Breast epithelium (tissue), 4 donors: ENCODE data around the gene FAM204A. TPM values are rescaled to one million over a fixed set of nuclear protein-coding genes. Genes with fewer than 3 reads are reported as not detected.

ENCODE experiments used
- DNase-seq, 2 donors: peaks; one replicate each; pipeline ENCODE4 v3.0.0-alpha.2; 2019; ENCODE audit warnings: low spot score in 2 of 2
- H3K27ac ChIP-seq, 2 donors: fragments of 200-600 bp; sonication (generic) in 1 of 2; one replicate each; pipeline ENCODE4 v1.5.1; 2016 to 2019; ENCODE audit warnings: mild to moderate bottlenecking in 1 of 2
- H3K27me3 ChIP-seq, 2 donors: fragments of 200-600 bp; sonication (generic) in 1 of 2; one replicate each; pipeline versions ENCODE4 v1.5.1 to v1.6.0; 2017 to 2019; ENCODE audit warnings: control low read depth in 1 of 2, mild to moderate bottlenecking in 1 of 2
- H3K36me3 ChIP-seq: fragments of 200-600 bp; one replicate; pipeline ENCODE4 v1.5.1; 2019
- H3K4me1 ChIP-seq, 2 donors: fragments of 200-600 bp; sonication (generic); one replicate each; pipeline ENCODE4 v1.5.1; 2016 to 2019; ENCODE audit warnings: control low read depth in 1 of 2
- H3K4me3 ChIP-seq, 3 donors: fragments of 200-600 bp; sonication (generic); 1 replicate in 2 of 3; 2 replicates in 1 of 3; pipeline ENCODE4 v1.5.1; 2016 to 2019; ENCODE audit warnings: mild to moderate bottlenecking in 3 of 3, moderate library complexity in 2 of 3
- H3K9me3 ChIP-seq, 2 donors: fragments of 200-600 bp; sonication (generic) in 1 of 2; one replicate each; pipeline ENCODE4 v1.5.1; 2016 to 2019; ENCODE audit warnings: control low read depth in 1 of 2
- POLR2A ChIP-seq: fragments of 450-650 bp; IDR thresholded peaks from one replicate; pipeline ENCODE4 v1.6.1; 2016; ENCODE audit warnings: antibody characterized with exemption, mild to moderate bottlenecking, moderate library complexity
- POLR2AphosphoS5 ChIP-seq, 3 donors: sonication (generic); formaldehyde crosslinking; IDR thresholded peaks; one replicate each; pipeline ENCODE4 v1.6.1; 2017; ENCODE audit warnings: antibody characterized with exemption in 3 of 3
- intact Hi-C: fragments of 100-400 bp; cut with DNase I; formaldehyde crosslinking; loops from one replicate; pipeline ENCODE4 v1.15.1; 2023; ENCODE audit warnings: low total_unique reads
- total RNA-seq, 3 donors: library from RNA; depleted of rRNA; stranded (reverse); fragments of >200 nt; gene quantifications; one replicate each; pipeline ENCODE4 v1.1.0, GENCODE V29; 2016
- TF ChIP-seq, protein P1 (sequence below), 3 donors: fragments of 450-650 bp; IDR thresholded peaks; one replicate each; pipeline ENCODE4 v1.5.1; 2016 to 2017; ENCODE audit warnings: antibody characterized with exemption in 3 of 3, mild to moderate bottlenecking in 3 of 3, moderate library complexity in 3 of 3

FAM204A gene
- total RNA-seq, 3 donors from 2014 or later = 28.2 to 71.4 (median 59.6) TPM

DNA sequence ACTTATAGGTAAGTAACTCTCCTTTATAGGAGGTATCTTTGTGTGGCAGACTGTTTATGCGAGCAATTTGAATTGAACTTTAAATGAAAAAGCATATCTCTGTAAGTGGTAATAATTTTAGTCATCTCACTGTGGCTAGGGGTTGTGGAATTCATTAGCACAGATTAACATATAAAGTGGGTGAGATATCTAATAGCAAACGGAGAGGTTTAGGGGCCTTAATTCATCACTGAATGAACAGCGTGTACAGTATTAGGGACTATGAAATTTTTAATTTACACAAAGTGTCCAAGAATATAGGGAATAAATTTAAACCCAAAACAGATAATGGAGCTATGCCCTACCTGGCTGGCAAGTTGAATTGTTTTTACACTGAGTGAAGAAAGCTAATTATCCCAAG, 15.7 kb upstream of the FAM204A start:
- intact Hi-C loops = no loop called here
- no peak for TF ChIP-seq POLR2AphosphoS5 (IDR thresholded peaks at IDR 0.05)
- TF ChIP-seq, protein P1, sequence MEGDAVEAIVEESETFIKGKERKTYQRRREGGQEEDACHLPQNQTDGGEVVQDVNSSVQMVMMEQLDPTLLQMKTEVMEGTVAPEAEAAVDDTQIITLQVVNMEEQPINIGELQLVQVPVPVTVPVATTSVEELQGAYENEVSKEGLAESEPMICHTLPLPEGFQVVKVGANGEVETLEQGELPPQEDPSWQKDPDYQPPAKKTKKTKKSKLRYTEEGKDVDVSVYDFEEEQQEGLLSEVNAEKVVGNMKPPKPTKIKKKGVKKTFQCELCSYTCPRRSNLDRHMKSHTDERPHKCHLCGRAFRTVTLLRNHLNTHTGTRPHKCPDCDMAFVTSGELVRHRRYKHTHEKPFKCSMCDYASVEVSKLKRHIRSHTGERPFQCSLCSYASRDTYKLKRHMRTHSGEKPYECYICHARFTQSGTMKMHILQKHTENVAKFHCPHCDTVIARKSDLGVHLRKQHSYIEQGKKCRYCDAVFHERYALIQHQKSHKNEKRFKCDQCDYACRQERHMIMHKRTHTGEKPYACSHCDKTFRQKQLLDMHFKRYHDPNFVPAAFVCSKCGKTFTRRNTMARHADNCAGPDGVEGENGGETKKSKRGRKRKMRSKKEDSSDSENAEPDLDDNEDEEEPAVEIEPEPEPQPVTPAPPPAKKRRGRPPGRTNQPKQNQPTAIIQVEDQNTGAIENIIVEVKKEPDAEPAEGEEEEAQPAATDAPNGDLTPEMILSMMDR (IDR thresholded peaks at IDR 0.05) = no peak
- no peak for TF ChIP-seq POLR2A
- no peak overlapping the region for H3K27ac ChIP-seq
- H3K4me3 ChIP-seq = no peak overlapping the region
- H3K9me3 ChIP-seq = no peaks in the 10 kb centered on the region
- no peaks in the 10 kb centered on the region for H3K4me1 ChIP-seq
- H3K36me3 ChIP-seq = no peaks in the 10 kb centered on the region
- H3K27me3 ChIP-seq = no peaks in the 10 kb centered on the region
- DNase-seq = no peak

DNA sequence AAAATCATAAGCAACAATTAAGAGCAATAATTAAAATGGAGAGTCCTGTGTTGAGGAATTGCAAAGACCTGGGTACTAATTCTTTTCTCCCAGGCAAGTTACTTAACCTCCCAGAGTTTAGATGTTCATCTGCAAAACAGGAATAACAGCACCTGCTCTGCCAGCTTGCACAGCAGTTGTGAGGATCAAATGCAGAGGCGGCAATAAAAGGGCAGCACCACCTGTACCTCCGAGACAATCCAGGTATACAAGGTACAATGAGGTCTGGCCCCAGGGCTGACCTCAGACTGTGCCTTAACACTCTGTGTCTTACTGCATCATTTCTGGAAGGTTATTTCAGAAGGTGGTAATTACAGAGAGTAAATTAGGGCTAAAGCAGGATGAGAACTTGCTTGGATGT, 14.5 kb upstream of the FAM204A start:
- DNase-seq = no peak
- TF ChIP-seq POLR2A (no peak), POLR2AphosphoS5 (IDR thresholded peaks at IDR 0.05) (no peak)
- TF ChIP-seq, protein P1 (IDR thresholded peaks at IDR 0.05) = no peak
- Histone ChIP-seq H3K9me3 (no peaks in the 10 kb centered on the region), H3K4me3 (no peak overlapping the region), H3K4me1 (no peaks in the 10 kb centered on the region), H3K27ac (no peak overlapping the region), H3K36me3 (no peaks in the 10 kb centered on the region), H3K27me3 (no peaks in the 10 kb centered on the region)
- intact Hi-C loops = no loop called here

- no peak for DNase-seq
- intact Hi-C loops = no loop called here
- TF ChIP-seq POLR2A (no peak), POLR2AphosphoS5 (IDR thresholded peaks at IDR 0.05) (no peak)
- TF ChIP-seq, protein P1 (IDR thresholded peaks at IDR 0.05) = no peak
- Histone ChIP-seq H3K4me3 (no peak overlapping the region), H3K4me1 (no peaks in the 10 kb centered on the region), H3K36me3 (no peaks in the 10 kb centered on the region), H3K9me3 (no peaks in the 10 kb centered on the region), H3K27ac (no peak overlapping the region), H3K27me3 (no peaks in the 10 kb centered on the region)
These were observed 13.1 kb upstream of the FAM204A start for GRCh38 chr10:118355234-118355633.

- Histone ChIP-seq H3K4me3 (no peak overlapping the region), H3K36me3 (no peaks in the 10 kb centered on the region), H3K4me1 (no peaks in the 10 kb centered on the region), H3K27ac (no peak overlapping the region), H3K27me3 (no peaks in the 10 kb centered on the region), H3K9me3 (no peaks in the 10 kb centered on the region)
- DNase-seq = no peak
- TF ChIP-seq POLR2AphosphoS5 (IDR thresholded peaks at IDR 0.05) = no peak
- TF ChIP-seq, protein P1 (IDR thresholded peaks at IDR 0.05) = no peak
- TF ChIP-seq POLR2A = no peak
- intact Hi-C loops = no loop called here
These were observed 7.1 kb upstream of the FAM204A start for GRCh38 chr10:118349235-118349634.

- no peak for TF ChIP-seq POLR2AphosphoS5 (IDR thresholded peaks at IDR 0.05)
- no peaks in the 10 kb centered on the region for H3K27me3 ChIP-seq
- no peak overlapping the region for H3K27ac ChIP-seq
- peaks cover 0 to 5% of the 10 kb centered on the region in 2 donors for H3K4me1 ChIP-seq
- no peak overlapping the region for H3K4me3 ChIP-seq
- no peak for DNase-seq
- no peaks in the 10 kb centered on the region for H3K36me3 ChIP-seq
- intact Hi-C loops = no loop called here
- H3K9me3 ChIP-seq = no peaks in the 10 kb centered on the region
These were observed 1.4 kb upstream of the FAM204A start for GRCh38 chr10:118343549-118343948.

- peaks cover 0 to 5% of the 10 kb centered on the region in 2 donors for H3K4me1 ChIP-seq
- no peak overlapping the region for H3K4me3 ChIP-seq
- TF ChIP-seq POLR2A (no peak), POLR2AphosphoS5 (IDR thresholded peaks at IDR 0.05) (no peak)
- TF ChIP-seq, protein P1 (IDR thresholded peaks at IDR 0.05) = no peak
- no peak overlapping the region for H3K27ac ChIP-seq
- no peaks in the 10 kb centered on the region for H3K9me3 ChIP-seq
- H3K36me3 ChIP-seq = no peaks in the 10 kb centered on the region
- DNase-seq = no peak
- intact Hi-C loops = no loop called here
- H3K27me3 ChIP-seq = no peaks in the 10 kb centered on the region
These were observed 991 bp upstream of the FAM204A start for GRCh38 chr10:118343115-118343514.
